ENCODE data around the gene RALBP1.
A peak's percentile ranks its signal among the peaks of the same experiment; 100 is the strongest.

RALBP1 gene

DNA sequence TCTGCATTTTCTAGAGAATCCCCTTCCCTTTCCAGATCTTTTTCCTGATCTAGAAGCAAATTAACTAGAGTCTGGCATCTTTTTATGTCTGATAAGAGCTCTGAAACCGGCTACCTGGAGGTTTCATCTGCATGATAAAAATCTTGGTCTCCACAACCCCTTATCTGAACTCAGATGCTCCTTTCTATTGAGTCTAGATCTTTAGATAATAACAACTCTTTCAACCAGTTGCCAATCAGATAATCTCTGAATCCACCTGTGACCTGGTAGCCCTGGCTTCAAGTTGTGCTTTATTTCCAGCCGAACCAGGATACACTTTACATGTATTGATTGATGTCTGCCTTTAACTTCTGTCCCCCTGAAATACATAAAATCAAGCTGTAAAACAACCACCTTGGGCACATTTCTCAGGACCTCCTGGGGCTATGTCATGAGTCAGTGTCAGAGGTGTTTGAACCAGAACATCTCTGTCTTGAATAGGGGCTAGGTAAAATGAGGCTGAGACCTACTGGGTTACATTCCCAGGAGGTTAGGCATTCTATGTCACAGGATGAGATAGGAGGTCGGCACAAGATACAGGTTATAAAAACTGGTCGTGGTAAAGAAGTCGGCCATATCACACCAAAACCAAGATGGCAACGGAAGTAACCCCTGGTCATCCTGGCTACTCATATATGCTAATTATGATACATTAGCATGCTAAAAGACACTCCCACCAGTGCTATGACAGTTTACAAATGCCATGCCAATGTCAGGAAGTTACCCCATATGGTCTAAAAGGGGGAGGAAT, 20.8 kb downstream of the RALBP1 start:
- intact Hi-C loops (cut with DNase I), result no loop called here
- DNase-seq, result no peak

DNA sequence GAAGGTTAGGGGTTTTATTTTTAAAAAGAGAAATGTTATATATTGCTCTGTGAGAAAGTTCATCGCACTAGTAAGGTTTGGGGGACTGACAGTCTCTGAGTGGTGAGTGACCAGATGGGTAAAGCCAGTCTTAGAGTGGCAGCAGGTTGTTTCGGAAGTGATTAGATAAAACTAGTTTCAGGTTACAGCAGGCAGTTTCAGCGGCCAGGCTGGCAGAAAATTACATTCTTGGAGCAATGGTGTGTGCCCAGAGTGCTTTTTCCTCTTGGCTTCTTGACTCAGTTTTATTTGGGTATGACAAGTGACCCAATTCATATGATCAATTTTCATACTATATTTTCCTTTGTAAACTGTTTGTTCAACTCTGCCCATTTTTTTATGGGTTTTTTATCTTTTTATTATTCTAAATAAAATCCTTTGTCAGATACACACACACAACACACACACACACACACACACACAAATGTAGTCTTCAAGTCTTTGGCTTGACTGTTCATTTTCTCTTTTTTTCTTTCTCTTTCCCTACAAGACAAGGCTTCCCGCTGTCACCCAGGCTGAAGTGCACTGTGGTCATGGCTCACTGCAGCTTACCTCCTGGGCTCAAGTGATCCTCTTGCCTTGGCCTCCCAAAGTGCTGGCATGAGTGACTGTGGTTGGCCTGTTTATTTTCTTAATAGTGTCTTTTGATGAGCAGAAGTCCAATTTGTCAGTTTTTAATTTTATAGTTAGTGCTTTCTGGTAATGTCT, 30.9 kb downstream of the RALBP1 start:
- intact Hi-C loops (cut with DNase I), result no loop called here
- no peak for DNase-seq

DNA sequence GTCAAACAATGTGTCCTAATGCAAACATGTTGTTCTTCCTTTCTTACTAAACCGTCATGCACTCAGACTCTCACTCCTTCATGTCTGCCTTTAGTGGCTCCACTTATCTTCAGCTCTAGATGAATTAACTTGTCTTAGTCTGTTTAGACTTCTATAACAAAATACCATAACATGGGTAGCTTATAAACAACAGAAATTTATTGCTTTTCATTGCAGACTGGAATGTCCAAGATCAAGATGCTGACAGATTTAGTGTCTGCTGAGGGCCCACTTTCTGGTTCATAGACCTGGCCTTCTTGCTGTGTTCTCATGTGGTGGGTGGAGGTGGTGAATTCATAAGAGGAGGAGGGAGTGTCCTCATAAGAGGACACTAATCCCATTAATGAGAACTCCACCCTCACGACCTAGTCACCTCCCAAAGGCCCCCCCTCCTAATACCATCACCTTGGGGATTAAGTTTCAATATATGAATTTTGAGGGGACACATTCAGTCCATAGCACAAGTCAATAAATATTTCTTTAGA, 32.3 kb downstream of the RALBP1 start:
- DNase-seq, result no peak
- intact Hi-C loops (cut with DNase I), result no loop called here

DNA sequence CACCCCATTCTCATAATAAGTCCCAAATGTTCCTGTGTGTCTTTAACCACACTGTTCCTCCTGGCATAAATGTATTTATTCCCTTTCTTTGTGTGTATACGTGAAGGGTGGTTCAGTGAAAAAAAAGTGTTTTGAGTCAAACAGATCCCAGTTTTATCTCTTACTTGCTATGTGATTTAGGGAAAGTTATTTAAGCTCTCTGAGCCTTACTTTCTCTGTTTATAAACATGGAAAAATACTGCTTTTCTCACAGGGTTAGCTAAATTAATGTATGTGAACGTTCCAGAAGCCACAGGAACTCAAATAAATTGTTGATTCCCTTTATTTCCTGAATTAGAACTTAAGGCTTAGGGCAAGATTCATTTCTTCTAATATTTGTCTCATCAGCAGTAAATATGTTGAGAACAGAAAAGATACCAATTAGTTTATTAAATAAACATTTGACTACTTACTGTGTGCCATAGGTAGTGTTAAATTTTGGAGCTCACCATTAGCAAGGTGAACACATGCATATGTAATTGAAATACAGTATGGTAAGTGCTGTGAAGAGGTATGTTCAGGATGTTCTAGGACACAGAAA, 33.2 kb downstream of the RALBP1 start:
- intact Hi-C loops (cut with DNase I), result no loop called here
- DNase-seq, result no peak

DNA sequence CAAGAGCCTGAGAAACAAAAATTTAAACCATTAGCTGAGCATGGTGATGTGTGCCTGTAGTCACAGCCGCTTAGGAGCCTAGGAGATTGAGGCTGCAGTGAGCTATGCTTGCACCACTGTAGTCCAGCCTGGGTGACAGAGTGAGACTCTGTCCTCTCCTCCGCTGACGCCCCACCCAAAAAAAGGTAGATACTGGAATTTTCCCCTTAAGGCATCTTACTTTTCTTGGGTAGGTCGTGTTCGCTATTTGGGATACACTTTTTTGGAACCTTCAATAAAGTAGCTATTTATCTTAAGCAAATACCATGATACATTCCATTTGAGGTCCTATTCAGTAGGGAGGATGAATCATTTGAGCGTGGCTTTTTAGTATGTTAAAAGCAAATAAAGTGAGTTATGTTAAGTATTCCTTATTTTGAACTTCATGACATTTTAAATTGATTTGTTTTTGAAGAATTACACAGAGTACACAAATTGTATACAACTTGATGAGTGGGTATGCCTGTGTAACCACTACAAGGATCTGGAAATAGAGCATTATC, 38.7 kb downstream of the RALBP1 start:
- intact Hi-C loops (cut with DNase I), result no loop called here

DNA sequence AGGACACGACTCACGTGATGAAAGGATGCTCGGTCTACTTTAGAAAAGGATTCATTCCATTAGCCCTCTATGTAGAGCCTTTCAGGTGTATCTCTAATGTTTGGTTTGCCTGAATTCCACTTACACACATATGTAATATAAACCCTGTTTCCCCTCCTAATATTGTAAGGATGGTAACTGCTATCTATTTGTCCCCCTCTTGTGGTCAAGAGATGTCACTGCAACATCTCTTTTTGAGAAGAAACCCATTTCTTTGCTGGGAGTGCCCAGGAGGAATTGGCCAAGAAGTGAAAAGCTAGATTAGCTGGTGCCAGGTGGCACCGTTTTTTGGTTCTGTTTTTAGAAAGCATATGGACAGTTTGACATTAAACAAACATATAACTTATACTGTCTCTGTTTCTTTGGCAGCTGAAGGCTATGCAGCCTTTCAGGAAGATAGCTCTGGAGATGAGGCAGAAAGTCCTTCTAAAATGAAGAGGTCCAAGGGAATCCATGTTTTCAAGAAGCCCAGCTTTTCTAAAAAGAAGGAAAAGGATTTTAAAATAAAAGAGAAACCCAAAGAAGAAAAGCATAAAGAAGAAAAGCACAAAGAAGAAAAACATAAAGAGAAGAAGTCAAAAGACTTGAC, 41.2 kb downstream of the RALBP1 start:
- no peak for DNase-seq
- intact Hi-C loops (cut with DNase I), result loop anchor here (5.0 kb wide), 1 partner anchor 444 kb away; no protein-coding TSS in a partner anchor

More for the DNA sequence above, 38.7 kb downstream of the RALBP1 start:
- DNase-seq, result no peak

DNA sequence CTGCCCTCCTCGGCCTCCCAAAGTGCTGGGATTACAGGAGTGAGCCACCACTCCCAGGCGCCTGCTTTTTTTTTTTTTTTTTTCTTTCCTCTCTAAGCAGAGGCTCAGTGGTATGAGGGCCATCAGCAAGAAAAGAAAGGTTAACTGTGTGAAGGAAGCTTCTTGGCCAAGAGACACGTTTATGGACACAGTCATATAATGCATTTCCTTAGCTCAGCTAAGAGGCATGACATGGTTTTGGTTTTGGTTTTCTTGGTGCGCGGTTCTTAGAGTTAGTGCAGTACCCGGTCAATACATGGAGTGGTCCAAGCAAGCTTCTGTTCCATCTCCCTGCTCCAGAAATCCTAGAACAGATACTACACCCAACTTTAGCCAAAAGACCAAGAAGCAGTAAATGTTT, 42.6 kb downstream of the RALBP1 start:
- no peak for DNase-seq
- intact Hi-C loops (cut with DNase I), result loop anchor here (5.0 kb wide), 1 partner anchor 446 kb away; no protein-coding TSS in a partner anchor

DNA sequence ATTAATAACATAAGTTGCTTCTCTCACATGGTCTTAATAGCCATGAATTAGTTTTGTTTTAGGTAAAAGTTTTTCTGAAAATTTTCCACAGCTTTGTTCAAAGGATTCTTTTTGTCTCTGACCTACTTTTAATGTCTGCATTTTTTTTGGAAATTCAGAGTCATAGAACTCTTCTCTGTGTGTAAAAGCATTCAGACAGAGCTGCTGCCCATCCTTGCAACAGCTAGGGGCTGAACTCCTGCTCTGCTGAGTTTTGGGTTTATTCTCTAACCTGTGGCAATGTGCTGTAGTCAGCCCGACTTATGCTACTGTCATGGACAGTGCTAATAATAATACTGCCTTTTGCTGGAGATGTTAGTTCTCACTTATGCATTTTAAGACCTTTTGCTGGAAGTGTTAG, 44.1 kb downstream of the RALBP1 start:
- DNase-seq, result no peak
- intact Hi-C loops (cut with DNase I), result loop anchor here (5.0 kb wide), 1 partner anchor 447 kb away; no protein-coding TSS in a partner anchor

DNA sequence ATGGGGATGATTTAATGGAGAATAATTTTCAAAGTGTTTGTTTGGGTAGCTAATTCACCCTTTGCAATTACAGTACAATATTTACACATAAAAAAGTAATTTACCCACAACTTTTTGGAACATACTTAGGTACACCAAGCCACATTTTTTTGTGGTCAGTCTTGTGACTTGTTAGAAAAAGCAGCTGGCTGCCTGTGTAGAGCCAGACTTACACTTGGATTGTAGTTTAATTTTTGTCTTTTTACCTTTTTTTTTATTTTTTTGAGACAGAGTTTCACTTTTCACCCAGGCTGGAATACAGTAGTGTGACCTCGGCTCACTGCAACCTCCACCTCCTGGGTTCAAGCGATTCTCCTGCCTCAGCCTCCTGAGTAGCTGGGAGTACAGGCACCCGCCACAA, 45.4 kb downstream of the RALBP1 start:
- intact Hi-C loops (cut with DNase I), result no loop called here
- DNase-seq, result no peak

DNA sequence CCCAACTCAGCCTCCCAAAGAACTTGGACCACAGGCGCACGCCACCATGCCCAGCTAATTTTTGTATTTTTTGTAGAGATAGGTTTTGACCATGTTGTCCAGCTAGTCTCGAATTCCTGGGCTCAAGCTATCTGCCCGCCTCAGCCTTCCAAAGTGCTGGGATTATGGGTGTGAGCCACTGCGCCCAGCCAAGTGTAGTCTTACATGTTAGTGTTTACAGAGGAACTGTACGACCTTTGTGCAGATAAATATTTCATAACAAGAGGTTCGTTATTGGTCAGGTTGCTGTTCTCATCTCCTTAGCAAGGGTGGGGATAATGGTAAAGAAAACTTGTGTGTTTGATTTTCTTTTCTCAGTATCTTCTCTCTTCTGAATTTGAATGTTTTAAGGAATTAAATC, 46.5 kb downstream of the RALBP1 start:
- intact Hi-C loops (cut with DNase I), result no loop called here
- DNase-seq, result no peak

DNA sequence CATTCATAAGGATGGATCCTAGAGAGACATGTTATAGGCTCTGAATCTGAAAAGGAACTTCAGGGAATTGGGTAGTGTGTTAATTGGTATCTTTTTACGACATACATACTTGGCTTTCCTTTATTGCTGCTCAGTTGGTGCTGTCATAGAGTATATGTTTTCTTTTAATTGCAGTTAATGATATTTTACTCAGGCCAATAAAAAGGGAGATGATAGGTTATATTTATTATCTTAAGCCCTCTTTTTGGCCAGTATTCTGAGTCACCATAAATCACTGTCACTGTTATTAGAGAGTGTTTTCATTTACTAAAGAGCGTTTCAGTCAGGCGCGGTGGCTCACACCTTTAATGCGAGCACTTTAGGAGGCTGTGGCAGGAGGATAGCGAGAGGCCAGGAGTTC, 47.6 kb downstream of the RALBP1 start:
- no peak for DNase-seq
- intact Hi-C loops (cut with DNase I), result no loop called here

DNA sequence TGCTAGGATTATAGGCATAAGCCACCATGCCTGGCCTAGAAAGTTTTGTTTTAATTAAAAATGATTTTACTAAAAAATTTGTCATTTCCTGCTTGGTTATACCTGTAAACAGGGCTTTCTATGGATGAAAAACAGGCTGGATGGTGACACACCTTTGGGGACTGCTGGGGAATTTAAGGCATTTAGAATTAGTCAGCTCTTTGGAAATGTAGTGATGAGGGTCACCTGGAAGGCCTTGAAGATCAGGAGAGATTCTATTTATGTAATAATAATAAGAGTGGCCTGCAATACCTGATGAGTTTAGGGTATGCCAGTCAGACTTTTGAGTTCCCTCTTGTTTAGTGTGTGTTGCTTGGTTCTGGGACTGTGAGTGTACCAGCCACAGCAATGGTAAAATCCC, 51.1 kb downstream of the RALBP1 start:
- no peak for DNase-seq
- intact Hi-C loops (cut with DNase I), result no loop called here

DNA sequence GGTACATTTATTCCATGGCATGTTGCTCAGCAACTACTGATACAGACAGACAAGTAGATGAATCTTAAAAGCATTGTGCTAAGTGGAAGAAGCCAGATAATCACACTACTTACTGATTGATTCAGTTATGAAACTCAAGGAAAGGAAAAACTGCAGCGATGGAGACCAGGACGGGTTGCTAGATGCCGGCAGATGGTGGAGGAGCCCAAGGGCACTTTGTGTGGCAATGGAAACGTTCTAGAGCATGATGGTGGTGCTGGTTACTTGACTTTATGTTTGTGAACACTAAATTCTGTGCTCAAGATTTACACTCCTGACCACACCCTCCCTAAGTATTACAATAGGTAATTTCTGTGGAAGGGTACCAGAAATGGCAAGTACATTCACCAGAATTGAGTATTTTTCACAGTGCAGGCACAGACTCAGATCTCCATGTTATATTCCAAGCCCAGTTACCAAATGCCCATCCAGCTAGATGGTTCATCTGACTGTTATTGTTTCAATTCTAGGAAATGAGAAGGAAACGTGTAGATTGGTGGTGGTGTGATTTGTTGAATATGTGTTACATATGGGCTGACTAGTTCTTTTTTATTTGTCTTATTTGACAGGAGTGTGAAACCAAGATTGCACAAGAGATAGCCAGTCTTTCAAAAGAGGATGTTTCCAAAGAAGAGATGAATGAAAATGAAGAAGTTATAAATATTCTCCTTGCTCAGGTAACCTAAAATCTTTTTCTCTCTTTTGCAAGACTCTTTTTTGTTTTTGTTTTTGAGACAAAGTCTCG, 55.1 kb downstream of the RALBP1 start:
- intact Hi-C loops (cut with DNase I), result no loop called here
- no peak for DNase-seq

DNA sequence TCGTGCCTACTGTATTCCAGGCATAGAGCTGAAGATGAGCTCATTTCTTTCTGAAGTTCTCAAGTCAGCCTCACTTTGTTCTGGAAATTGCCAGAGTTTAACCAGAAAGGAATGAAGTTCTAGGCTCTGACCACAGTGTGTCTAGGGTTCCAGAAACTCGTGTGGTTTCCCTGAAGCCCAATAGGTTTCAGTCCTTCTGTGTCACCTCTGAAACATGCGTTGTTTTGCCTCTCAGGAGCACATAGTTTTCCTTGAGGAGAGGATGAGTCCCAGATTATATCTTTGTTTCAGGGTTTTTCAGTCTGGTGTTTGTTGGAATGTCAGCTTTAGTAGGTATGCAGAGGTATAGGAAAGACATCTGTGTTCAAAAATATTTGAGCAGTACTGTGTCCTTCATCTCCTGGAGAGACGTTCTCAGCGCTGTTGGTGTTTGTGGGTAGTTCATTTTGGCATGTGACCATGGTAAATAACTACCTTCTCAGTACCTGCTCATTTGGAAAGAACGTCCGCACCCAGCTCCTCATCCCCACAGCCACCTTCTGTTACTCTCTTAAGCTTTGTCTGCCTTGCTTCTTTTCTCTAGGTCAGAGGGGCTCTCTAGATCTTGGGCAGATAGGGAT, 56.6 kb downstream of the RALBP1 start:
- intact Hi-C loops (cut with DNase I), result no loop called here
- DNase-seq, result no peak

DNA sequence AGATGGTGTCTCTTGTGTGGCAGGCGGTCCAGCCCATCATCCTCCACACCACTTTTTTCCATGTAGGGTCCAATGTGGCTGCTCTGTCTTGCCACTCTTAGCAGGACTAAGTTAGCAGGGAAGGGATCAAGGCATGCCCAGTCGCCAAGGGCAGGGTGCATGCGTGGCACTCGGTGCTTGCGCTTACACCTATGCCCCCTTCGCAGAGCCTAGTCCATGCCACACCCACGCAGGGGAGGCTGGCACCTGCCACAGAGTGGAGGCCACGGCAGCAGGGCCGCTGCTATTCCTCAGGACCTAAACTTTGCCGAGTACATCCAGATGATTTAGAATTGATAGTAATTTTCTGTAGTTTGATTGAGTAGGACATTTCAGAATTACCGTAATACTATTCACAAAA, 59.5 kb downstream of the RALBP1 start:
- intact Hi-C loops (cut with DNase I), result no loop called here
- no peak for DNase-seq

DNA sequence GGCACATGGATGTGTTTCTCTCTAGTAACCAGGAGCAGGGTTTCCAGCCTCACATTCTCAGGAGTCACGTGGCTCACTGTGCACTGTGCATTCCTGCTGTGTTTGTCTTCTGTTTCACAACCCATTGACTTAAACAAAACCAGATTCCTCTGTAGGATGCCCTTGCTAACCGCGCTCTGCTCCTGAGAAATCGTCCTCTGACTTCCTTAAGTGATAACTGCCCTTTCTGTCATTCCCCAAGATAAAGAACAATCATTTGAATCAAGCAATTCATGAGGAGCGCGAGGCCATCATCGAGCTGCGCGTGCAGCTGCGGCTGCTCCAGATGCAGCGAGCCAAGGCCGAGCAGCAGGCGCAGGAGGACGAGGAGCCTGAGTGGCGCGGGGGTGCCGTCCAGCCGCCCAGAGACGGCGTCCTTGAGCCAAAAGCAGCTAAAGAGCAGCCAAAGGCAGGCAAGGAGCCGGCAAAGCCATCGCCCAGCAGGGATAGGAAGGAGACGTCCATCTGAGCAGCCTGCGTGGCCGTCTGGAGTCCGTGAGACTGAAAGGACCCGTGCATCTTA, 60.2 kb downstream of the RALBP1 start:
- intact Hi-C loops (cut with DNase I), result no loop called here
- DNase-seq, result peak in 7 of 10 donors; percentile 36 to 93 (median 54)

DNA sequence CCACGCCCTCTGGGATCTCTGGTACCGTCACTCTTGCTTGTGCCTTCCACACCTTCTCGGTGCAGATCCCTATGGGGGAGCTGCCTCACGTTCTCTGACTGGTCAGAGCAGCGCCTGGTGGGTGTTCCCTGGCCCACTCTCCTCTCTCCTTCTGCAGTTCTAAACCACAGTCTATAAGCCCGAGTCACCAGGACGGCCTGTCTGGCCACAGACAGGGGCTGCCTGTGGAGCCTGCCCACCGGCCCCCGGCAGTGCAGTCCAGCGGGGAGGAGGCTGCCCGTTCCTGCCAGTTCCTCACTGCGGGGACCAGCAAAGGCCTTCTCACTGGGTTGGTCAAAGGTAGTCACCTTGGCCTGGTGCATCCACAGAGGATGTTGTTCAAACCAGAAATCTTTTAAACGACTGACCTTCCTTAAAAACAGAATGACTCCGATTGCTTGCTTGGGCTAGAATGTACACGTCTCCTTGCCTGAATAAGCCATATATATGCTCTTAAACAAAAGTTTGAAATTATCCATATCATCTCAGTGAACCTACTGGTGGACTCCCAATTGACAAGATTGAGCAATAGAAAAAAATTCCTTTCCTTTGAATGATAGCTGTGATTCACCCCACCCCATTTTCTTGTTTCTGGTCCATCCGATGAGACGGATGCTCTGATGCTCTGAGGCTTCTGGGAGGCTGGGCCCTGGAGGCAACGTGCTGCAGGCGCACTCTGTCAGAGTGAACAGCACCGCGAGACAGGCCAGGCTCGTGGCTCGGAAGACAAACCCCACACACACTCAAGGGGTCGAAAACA, 61.2 kb downstream of the RALBP1 start:
- no peak for DNase-seq
- intact Hi-C loops (cut with DNase I), result no loop called here

DNA sequence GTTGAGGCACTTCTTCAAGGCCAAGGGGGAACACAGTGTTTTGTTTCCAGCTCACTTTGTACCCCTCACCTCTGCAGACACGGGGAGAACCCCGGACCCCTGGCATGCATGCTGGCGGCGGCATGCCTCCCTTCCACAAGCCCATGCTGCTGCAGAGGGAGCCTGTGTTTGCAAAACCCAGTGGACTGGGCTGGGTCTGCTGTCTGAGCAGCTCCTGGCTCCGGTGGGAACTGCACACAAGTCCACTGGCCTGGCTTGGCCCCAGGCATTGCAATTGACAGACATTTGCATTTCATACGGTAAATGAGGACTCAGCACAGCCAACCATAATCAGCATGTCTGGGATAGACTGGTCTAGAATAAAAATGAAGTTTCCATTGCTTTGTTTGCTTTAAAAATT, 62.4 kb downstream of the RALBP1 start:
- DNase-seq, result peak in 2 of 10 donors; percentile 27 to 86
- intact Hi-C loops (cut with DNase I), result no loop called here

Measured in posterior cingulate gyrus (tissue), 11 donors.